K562 (cell line): ENCODE results near the gene LYVE1. TPM values are rescaled to one million over a fixed set of nuclear protein-coding genes. Genes with fewer than 3 reads are reported as not detected.
A peak's percentile ranks its signal among the peaks of the same experiment; 100 is the strongest.

Experiments
- ATF2 ChIP-seq: sonication (generic); formaldehyde crosslinking; IDR thresholded peaks from 2 replicates; pipeline ENCODE4 v1.8.1; 2022; ENCODE audit warnings: missing genetic modification reagents
- BCL6 ChIP-seq: fragments of 250-450 bp; sonication (Bioruptor Pico); IDR thresholded peaks from 2 replicates; pipeline ENCODE4 v1.4.0; 2020
- BHLHE40 ChIP-seq: IDR thresholded peaks from 2 replicates; pipeline ENCODE4 v1.6.1; 2011; ENCODE audit warnings: low read length, improper control_type of control experiment
- CAMTA2 ChIP-seq: fragments of 250-450 bp; sonication (Bioruptor Pico); conservative IDR thresholded peaks from 2 replicates; pipeline ENCODE4 v1.5.1; 2022
- CREM ChIP-seq: IDR thresholded peaks from 2 replicates; pipeline ENCODE4 v1.6.1; 2014; ENCODE audit warnings: antibody characterized with exemption, low read depth
- CXXC5 ChIP-seq: fragments of 250-450 bp; sonication (Bioruptor Pico); IDR thresholded peaks from 2 replicates; pipeline ENCODE4 v1.8.0; 2022; ENCODE audit warnings: inconsistent platforms, mild to moderate bottlenecking, moderate library complexity
- FOXP1 ChIP-seq: sonication (generic); formaldehyde crosslinking; IDR thresholded peaks from 2 replicates; pipeline ENCODE4 v1.8.0; 2022; ENCODE audit warnings: mild to moderate bottlenecking, missing genetic modification reagents
- HNRNPLL ChIP-seq: fragments of 200-400 bp; formaldehyde crosslinking; IDR thresholded peaks from 2 replicates; pipeline ENCODE4 v1.6.1; 2017; ENCODE audit warnings: low read length, low read depth, mild to moderate bottlenecking; ENCODE audit not compliant: poor library complexity, severe bottlenecking
- KDM5B ChIP-seq: fragments of 200-600 bp; sonication (generic); IDR thresholded peaks from 2 replicates; pipeline ENCODE4 v1.6.1; 2012; ENCODE audit warnings: low read depth, mild to moderate bottlenecking, moderate library complexity, low read length, control low read depth, inconsistent platforms; ENCODE audit not compliant: insufficient replicate concordance
- KLF10 ChIP-seq: fragments of 250-450 bp; sonication (Bioruptor Pico); IDR thresholded peaks from 2 replicates; pipeline ENCODE4 v1.6.1; 2021; ENCODE audit warnings: matching md5 sums
- LARP7 ChIP-seq: fragments of 450-650 bp; IDR thresholded peaks from 2 replicates; pipeline ENCODE4 v1.6.1; 2016
- MCM3 ChIP-seq: fragments of 450-650 bp; IDR thresholded peaks from 2 replicates; pipeline ENCODE4 v1.6.1; 2016
- NR2C2 ChIP-seq, 2 experiments: fragments of 200-800 bp in 1 of 2; sonication (Bioruptor generic) in 1 of 2; sonication (generic) in 1 of 2; formaldehyde crosslinking in 1 of 2; IDR thresholded peaks; 2 replicates each; pipeline versions ENCODE4 v1.6.1 to v1.8.0; 2016 to 2022; ENCODE audit warnings: mild to moderate bottlenecking in 1 of 2, missing compliant biosample characterization in 1 of 2, missing genetic modification characterization in 1 of 2, missing genetic modification reagents in 1 of 2
- PHB ChIP-seq: fragments of 250-450 bp; sonication (Bioruptor Pico); IDR thresholded peaks from 2 replicates; pipeline ENCODE4 v1.5.0; 2021
- PRPF4 ChIP-seq: fragments of 200-400 bp; formaldehyde crosslinking; IDR thresholded peaks from one replicate; pipeline ENCODE4 v1.6.1; 2017; ENCODE audit warnings: low read length, low read depth, mild to moderate bottlenecking; ENCODE audit not compliant: insufficient read depth, poor library complexity, severe bottlenecking
- PTRF ChIP-seq: fragments of 450-650 bp; IDR thresholded peaks from 2 replicates; pipeline ENCODE4 v1.6.1; 2016; ENCODE audit warnings: mild to moderate bottlenecking, missing genetic modification characterization, missing compliant biosample characterization
- PYGO2 ChIP-seq: fragments of 450-650 bp; IDR thresholded peaks from 2 replicates; pipeline ENCODE4 v1.6.1; 2016; ENCODE audit warnings: mild to moderate bottlenecking, missing genetic modification characterization, moderate library complexity, missing compliant biosample characterization
- RBFOX2 ChIP-seq: fragments of 200-400 bp; formaldehyde crosslinking; IDR thresholded peaks from 2 replicates; pipeline ENCODE4 v1.6.1; 2017; ENCODE audit warnings: low read depth, mild to moderate bottlenecking, low read length, moderate library complexity
- SMAD2 ChIP-seq: fragments of 150-350 bp; IDR thresholded peaks from 2 replicates; pipeline ENCODE4 v1.6.1; 2014; ENCODE audit warnings: low read depth, mild to moderate bottlenecking, low read length
- SOX6 ChIP-seq: fragments of 450-650 bp; IDR thresholded peaks from 2 replicates; pipeline ENCODE4 v1.6.1; 2014; ENCODE audit warnings: mild to moderate bottlenecking
- SPI1 ChIP-seq: IDR thresholded peaks from 2 replicates; pipeline ENCODE4 v1.6.1; 2011; ENCODE audit warnings: low read depth, low read length, control low read depth, borderline replicate concordance
- SRSF7 ChIP-seq: fragments of 200-400 bp; formaldehyde crosslinking; optimal IDR thresholded peaks from 2 replicates; pipeline ENCODE3; 2017; ENCODE audit warnings: mild to moderate bottlenecking, low read depth, low read length
- USF2 ChIP-seq: sonication (generic); formaldehyde crosslinking; IDR thresholded peaks from 2 replicates; pipeline ENCODE4 v1.5.0; 2020; ENCODE audit warnings: missing genetic modification reagents
- WHSC1 ChIP-seq: IDR thresholded peaks from one replicate; pipeline ENCODE4 v1.6.1; 2012; ENCODE audit warnings: low read length, control low read depth, inconsistent platforms
- XRCC3 ChIP-seq: fragments of 450-650 bp; IDR thresholded peaks from 2 replicates; pipeline ENCODE4 v1.6.1; 2017; ENCODE audit warnings: mild to moderate bottlenecking, moderate library complexity
- ZFP1 ChIP-seq: fragments of 450-650 bp; formaldehyde crosslinking; IDR thresholded peaks from 2 replicates; pipeline ENCODE4 v1.4.0; 2020; ENCODE audit warnings: mild to moderate bottlenecking, mixed read lengths
- ZNF212 ChIP-seq: fragments of 450-650 bp; formaldehyde crosslinking; IDR thresholded peaks from 2 replicates; pipeline ENCODE4 v1.4.0; 2020; ENCODE audit warnings: mild to moderate bottlenecking
- ZNF23 ChIP-seq: fragments of 250-450 bp; sonication (Bioruptor Pico); IDR thresholded peaks from 2 replicates; pipeline ENCODE4 v1.4.0; 2020; ENCODE audit warnings: mild to moderate bottlenecking
- ZNF316 ChIP-seq: fragments of 450-650 bp; IDR thresholded peaks from 2 replicates; pipeline ENCODE4 v1.6.1; 2016
- polyA plus RNA-seq, 8 experiments: library from polyadenylated mRNA; depleted of rRNA in 4 of 8; stranded (reverse) in 5 of 8; unstranded in 3 of 8; fragments of >200 nt; fragmentation: Nextera tagmentation in 2 of 8; fragmentation: Illumina TruSeq in 1 of 8; extraction: Ambion mirVana in 2 of 8; extraction: Trizol in 1 of 8; gene quantifications; 2 replicates each; pipeline versions ENCODE4 v1.2.1 to v1.2.3, GENCODE V29; 2011 to 2014; ENCODE audit warnings: inconsistent platforms in 1 of 8, missing spikeins in 1 of 8
- total RNA-seq, 7 experiments: library from RNA; depleted of rRNA in 6 of 7; stranded (reverse); fragments of >200 nt in 6 of 7; fragmentation: Illumina TruSeq in 2 of 7; extraction: Trizol in 2 of 7; gene quantifications; 2 replicates each; pipeline versions ENCODE4 v1.2.1 to v1.2.3, GENCODE V29; 2011 to 2021; ENCODE audit warnings: low replicate concordance in 1 of 7
- TF ChIP-seq, protein P1 (sequence below): sonication (generic); formaldehyde crosslinking; IDR thresholded peaks from 2 replicates; pipeline ENCODE4 v1.8.0; 2023; ENCODE audit warnings: mild to moderate bottlenecking, missing genetic modification reagents

The LYVE1 gene
- total and polyA plus RNA-seq, 9 of the 15 experiments (the other 6 are each of a cell fraction or from before 2014, with no cell fraction given): 0.06 to 1.1 (median 0.14) TPM; not detected in 1

- TF ChIP-seq RBFOX2: no peak
- no peak for TF ChIP-seq ZNF212 (CRISPR knock-in tag)
- peak; percentile 82 for TF ChIP-seq SOX6
- no peak for TF ChIP-seq SPI1
- peak; percentile 67 for TF ChIP-seq ZNF316
- TF ChIP-seq BHLHE40: no peak
- no peak for TF ChIP-seq ZFP1 (CRISPR knock-in tag)
- no peak for TF ChIP-seq ATF2 (CRISPR knock-in tag)
- TF ChIP-seq XRCC3: no peak
- TF ChIP-seq PYGO2 (tag): no peak
- TF ChIP-seq WHSC1: no peak
- TF ChIP-seq SMAD2: no peak
- no peak for TF ChIP-seq KLF10 (CRISPR knock-in tag)
- TF ChIP-seq CXXC5 (CRISPR knock-in tag): no peak
- TF ChIP-seq PTRF (tag): no peak
- TF ChIP-seq LARP7: no peak
- no peak for TF ChIP-seq PRPF4
- TF ChIP-seq, protein P1, sequence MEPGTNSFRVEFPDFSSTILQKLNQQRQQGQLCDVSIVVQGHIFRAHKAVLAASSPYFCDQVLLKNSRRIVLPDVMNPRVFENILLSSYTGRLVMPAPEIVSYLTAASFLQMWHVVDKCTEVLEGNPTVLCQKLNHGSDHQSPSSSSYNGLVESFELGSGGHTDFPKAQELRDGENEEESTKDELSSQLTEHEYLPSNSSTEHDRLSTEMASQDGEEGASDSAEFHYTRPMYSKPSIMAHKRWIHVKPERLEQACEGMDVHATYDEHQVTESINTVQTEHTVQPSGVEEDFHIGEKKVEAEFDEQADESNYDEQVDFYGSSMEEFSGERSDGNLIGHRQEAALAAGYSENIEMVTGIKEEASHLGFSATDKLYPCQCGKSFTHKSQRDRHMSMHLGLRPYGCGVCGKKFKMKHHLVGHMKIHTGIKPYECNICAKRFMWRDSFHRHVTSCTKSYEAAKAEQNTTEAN (CRISPR knock-in tag): no peak
- no peak for TF ChIP-seq BCL6 (CRISPR knock-in tag)
- no peak for TF ChIP-seq FOXP1 (CRISPR knock-in tag)
- TF ChIP-seq PHB (CRISPR knock-in tag): no peak
- TF ChIP-seq ZNF23 (CRISPR knock-in tag): no peak
- TF ChIP-seq NR2C2 (CRISPR knock-in tag; IDR thresholded peaks at IDR 0.05): no peak
- peak; percentile 67; the same call in 1 of the 2 replicates for TF ChIP-seq NR2C2 (tag; IDR thresholded peaks at IDR 0.05)
- no peak for TF ChIP-seq MCM3
- no peak for TF ChIP-seq HNRNPLL
- TF ChIP-seq USF2 (CRISPR knock-in tag): no peak
- TF ChIP-seq KDM5B: no peak
- TF ChIP-seq SRSF7: no peak
- TF ChIP-seq CAMTA2: no peak
- no peak for TF ChIP-seq CREM
Measured at GRCh38 chr11:10588904-10589303, 20.4 kb upstream of the LYVE1 start (continued).
